ENCODE data around the gene HES4. TPM values are rescaled to one million over a fixed set of nuclear protein-coding genes. Genes with fewer than 3 reads are reported as not detected.

The HES4 gene
- total RNA-seq, 1 donor from 2014 or later, result 137 TPM

DNA sequence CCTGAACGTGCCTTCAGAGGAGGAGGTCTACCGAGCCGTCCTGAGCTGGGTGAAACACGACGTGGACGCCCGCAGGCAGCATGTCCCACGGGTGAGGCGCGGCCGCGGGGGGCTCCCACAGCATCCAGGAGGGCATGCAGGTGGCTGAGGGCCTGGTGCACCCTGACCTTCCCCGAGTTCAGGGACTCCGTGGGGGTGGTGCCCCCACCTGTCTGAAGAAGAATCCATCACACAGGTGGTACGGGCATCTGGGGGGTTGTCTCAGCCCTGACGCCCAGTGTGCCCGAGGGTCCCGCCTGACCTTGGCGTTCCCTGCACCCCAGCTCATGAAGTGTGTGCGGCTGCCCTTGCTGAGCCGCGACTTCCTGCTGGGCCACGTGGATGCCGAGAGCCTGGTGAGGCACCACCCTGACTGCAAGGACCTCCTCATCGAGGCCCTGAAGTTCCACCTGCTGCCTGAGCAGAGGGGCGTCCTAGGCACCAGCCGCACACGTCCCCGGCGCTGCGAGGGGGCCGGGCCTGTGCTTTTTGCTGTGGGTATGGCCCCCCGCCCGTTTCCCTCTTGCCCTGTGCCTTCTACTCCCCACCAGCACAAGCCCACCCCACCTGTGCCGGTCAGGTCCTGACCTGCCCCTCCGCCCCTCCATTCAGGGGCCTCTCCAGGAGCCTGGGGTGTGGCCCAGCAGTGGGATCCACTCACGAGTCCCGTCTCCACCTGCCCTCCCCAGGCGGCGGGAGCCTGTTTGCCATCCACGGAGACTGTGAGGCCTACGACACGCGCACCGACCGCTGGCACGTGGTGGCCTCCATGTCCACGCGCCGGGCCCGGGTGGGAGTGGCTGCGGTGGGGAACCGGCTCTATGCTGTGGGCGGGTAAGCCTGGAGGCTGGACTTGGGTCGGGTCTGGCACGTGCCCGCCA lies 37.3 kb downstream of the HES4 start:
- Mint-ChIP-seq H3K4me3 (ENCODE audit: unreplicated experiment) (peak overlapping the region; percentile 49), H3K27me3 (ENCODE audit: low read depth) (no peaks in the 10 kb centered on the region), H3K4me1 (ENCODE audit: low read depth) (peaks cover 19% of the 10 kb centered on the region), H3K36me3 (ENCODE audit: low read depth) (no peaks in the 10 kb centered on the region), H3K9me3 (ENCODE audit: low read depth) (no peaks in the 10 kb centered on the region), H3K27ac (ENCODE audit: unreplicated experiment) (no peak overlapping the region)
- TF ChIP-seq, protein P1, sequence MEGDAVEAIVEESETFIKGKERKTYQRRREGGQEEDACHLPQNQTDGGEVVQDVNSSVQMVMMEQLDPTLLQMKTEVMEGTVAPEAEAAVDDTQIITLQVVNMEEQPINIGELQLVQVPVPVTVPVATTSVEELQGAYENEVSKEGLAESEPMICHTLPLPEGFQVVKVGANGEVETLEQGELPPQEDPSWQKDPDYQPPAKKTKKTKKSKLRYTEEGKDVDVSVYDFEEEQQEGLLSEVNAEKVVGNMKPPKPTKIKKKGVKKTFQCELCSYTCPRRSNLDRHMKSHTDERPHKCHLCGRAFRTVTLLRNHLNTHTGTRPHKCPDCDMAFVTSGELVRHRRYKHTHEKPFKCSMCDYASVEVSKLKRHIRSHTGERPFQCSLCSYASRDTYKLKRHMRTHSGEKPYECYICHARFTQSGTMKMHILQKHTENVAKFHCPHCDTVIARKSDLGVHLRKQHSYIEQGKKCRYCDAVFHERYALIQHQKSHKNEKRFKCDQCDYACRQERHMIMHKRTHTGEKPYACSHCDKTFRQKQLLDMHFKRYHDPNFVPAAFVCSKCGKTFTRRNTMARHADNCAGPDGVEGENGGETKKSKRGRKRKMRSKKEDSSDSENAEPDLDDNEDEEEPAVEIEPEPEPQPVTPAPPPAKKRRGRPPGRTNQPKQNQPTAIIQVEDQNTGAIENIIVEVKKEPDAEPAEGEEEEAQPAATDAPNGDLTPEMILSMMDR (IDR thresholded peaks at IDR 0.05), result no peak
- DNase-seq (ENCODE audit: low spot score), result no peak

DNA sequence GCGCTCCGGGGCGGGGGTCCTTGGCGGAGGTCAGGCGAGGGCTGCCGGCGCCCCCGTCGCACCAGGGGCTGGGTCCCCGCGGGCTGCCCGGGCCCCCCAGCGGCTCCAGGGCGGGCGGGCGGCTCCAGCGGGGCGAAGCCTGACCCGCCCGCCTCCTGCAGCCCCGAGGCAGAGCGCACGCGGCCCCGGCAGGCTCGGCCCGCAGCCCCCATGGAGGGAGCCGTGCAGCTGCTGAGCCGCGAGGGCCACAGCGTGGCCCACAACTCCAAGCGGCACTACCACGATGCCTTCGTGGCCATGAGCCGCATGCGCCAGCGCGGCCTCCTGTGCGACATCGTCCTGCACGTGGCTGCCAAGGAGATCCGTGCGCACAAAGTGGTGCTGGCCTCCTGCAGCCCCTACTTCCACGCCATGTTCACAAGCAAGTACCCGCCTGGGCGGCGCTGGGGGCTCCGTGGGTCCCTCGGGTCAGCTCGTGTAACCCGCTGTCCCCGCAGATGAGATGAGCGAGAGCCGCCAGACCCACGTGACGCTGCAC lies 38.7 kb downstream of the HES4 start:
- H3K36me3 Mint-ChIP-seq (ENCODE audit: low read depth), result peaks cover 2% of the 10 kb centered on the region
- H3K27ac Mint-ChIP-seq (ENCODE audit: unreplicated experiment), result no peak overlapping the region
- DNase-seq (ENCODE audit: low spot score), result no peak
- no peaks in the 10 kb centered on the region for H3K9me3 Mint-ChIP-seq (ENCODE audit: low read depth)
- peak overlapping the region; percentile 36 for H3K4me3 Mint-ChIP-seq (ENCODE audit: unreplicated experiment)
- peaks cover 18% of the 10 kb centered on the region for H3K4me1 Mint-ChIP-seq (ENCODE audit: low read depth)
- H3K27me3 Mint-ChIP-seq (ENCODE audit: low read depth), result no peaks in the 10 kb centered on the region
- TF ChIP-seq, protein P1 (IDR thresholded peaks at IDR 0.05), result no peak

DNA sequence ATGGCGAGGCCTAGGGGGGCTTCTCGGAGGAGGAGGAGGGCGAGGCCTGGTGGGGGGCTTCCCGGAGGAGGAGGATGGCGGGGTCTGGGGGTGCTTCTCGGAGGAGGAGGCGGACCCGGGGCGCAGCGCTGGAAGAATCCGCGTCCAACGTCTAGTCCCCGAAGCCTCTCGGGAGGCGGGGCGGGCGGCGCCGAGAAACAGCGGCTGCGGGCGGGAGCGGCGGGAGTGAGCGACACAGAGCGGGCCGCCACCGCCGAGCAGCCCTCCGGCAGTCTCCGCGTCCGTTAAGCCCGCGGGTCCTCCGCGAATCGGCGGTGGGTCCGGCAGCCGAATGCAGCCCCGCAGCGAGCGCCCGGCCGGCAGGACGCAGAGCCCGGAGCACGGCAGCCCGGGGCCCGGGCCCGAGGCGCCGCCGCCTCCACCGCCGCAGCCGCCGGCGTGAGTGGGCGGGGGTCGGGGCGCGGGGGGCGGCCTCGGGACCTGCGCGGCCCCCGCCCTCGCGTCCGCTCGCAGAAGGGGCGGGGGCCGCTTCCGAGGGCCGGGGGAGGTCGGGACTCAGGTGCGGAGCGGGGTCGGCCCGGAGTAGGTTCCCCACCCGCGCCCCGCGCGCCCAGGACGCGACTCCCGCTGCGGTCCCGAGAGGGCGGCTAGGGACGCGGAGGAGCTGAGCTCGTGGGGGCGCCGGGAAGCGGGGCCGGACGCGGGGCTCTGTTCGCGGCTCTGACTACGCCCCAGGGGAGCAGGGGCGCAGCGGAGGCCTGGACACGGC lies 39.4 kb downstream of the HES4 start, which contains the start of gene KLHL17:
TSS of gene KLHL17 (plus strand) at position 222 of the 769 bp plus-strand sequence. CDS start at position 332, 110 bp downstream.
- H3K4me3 Mint-ChIP-seq (ENCODE audit: unreplicated experiment), result peak within 1 kb of the TSS; percentile 67
- peaks cover 18% of the 10 kb centered on the region for H3K4me1 Mint-ChIP-seq (ENCODE audit: low read depth)
- no peak for DNase-seq (ENCODE audit: low spot score)

DNA sequence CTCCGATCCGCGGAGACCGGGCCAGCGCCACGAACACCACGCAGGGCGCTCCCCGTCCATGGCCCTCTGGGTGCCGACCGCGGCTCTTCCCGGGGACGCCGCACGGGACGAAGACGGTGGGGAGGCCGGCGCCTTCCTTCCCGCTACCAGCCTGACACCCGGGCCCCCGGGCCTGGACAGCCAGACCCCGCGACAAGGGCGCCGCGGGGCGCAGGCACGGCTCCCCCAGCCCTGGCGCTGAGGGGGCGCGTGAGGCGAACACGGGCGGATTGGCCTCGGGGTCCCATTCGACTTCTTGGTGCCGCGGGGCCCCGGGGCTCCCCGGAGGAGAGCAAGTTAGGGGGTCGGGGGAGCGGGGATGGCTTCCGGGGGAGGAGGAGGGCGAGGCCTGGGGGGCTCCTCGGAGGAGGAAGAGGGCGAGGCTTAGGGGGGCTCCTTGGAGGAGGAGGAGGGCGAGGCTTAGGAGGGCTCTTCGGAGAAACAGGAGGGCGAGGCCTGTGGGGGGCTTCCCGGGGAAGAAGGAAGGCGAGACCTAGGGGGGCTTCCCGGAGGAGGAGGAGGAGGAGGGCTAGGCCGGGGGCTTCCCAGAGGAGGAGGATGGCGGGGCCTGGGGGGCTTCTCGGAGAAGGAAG lies 40.0 kb downstream of the HES4 start:
- Mint-ChIP-seq H3K4me1 (ENCODE audit: low read depth) (peaks cover 18% of the 10 kb centered on the region), H3K27me3 (ENCODE audit: low read depth) (no peaks in the 10 kb centered on the region), H3K36me3 (ENCODE audit: low read depth) (peaks cover 8% of the 10 kb centered on the region), H3K4me3 (ENCODE audit: unreplicated experiment) (peak overlapping the region; percentile 67), H3K27ac (ENCODE audit: unreplicated experiment) (peak overlapping the region; percentile 49), H3K9me3 (ENCODE audit: low read depth) (no peaks in the 10 kb centered on the region)
- TF ChIP-seq, protein P1 (IDR thresholded peaks at IDR 0.05), result no peak
- DNase-seq (ENCODE audit: low spot score), result no peak

More for the DNA sequence above, 39.4 kb downstream of the HES4 start, which contains the start of gene KLHL17:
- H3K27ac Mint-ChIP-seq (ENCODE audit: unreplicated experiment), result peak within 1 kb of the TSS; percentile 49
- no peaks in the 10 kb centered on the region for H3K9me3 Mint-ChIP-seq (ENCODE audit: low read depth)
- H3K27me3 Mint-ChIP-seq (ENCODE audit: low read depth), result no peaks in the 10 kb centered on the region
- H3K36me3 Mint-ChIP-seq (ENCODE audit: low read depth), result peaks cover 4% of the 10 kb centered on the region
- TF ChIP-seq, protein P1 (IDR thresholded peaks at IDR 0.05), result no peak
